HepG2 (cell line): ENCODE results near the gene CEACAM18. TPM values are rescaled to one million over a fixed set of nuclear protein-coding genes. Genes with fewer than 3 reads are reported as not detected.

Experiments used
- ATAC-seq: fragments of 200-7000 bp; cut with Tn5 transposase; 3 replicates; pipeline ENCODE4 v1.9.1; 2020; ENCODE audit warnings: mild to moderate bottlenecking, moderate library complexity
- BruUV-seq: library from RNA; stranded (reverse); fragments of 400-500 nt; replicated peaks from 2 replicates; lab custom pipeline; 2021; lab: Mats Ljungman, UMichigan
- CTCF ChIA-PET: fragments of 300-600 bp; formaldehyde crosslinking; extraction: SDS; loops from one replicate; lab custom pipeline; 2021; ENCODE audit warnings: low total read pairs, inconsistent platforms, low intra/inter-chr PET ratio; lab: Yijun Ruan, JAX
- POLR2A ChIA-PET: fragments of 350-600 bp; sonication (Branson Sonifier 250); formaldehyde crosslinking; loops from one replicate; lab custom pipeline; 2020; ENCODE audit warnings: antibody characterized with exemption, inconsistent platforms; lab: Yijun Ruan, JAX
- DNase-seq: peaks from one replicate; pipeline ENCODE4 v3.0.0-alpha.2; 2015; ENCODE audit warnings: low spot score
- FAIRE-seq: peaks from 3 replicates; lab custom pipeline; 2011; peaks lifted over from hg19 to GRCh38; lab: Jason Lieb, UNC
- H2AFZ ChIP-seq: one replicate; pipeline ENCODE4 v1.6.1; 2011; ENCODE audit warnings: low read length, inconsistent platforms
- H3K27ac ChIP-seq: fragments of 300-600 bp; 3 replicates; pipeline ENCODE4 v1.8.0; 2011; ENCODE audit warnings: mixed run types, mild to moderate bottlenecking, mixed read lengths, low read length, inconsistent platforms; ENCODE audit not compliant: insufficient read depth; ENCODE audit errors: extremely low read length
- H3K27me3 ChIP-seq, 2 experiments: fragments of 200-600 bp in 1 of 2; 2 replicates in 1 of 2; 3 replicates in 1 of 2; pipeline versions ENCODE4 v1.6.0 to v1.8.0; 2011; ENCODE audit warnings: low read length in 2 of 2, mild to moderate bottlenecking in 2 of 2, moderate library complexity in 2 of 2, inconsistent platforms in 1 of 2; ENCODE audit not compliant: insufficient read depth in 2 of 2, control insufficient read depth in 1 of 2
- H3K36me3 ChIP-seq, 2 experiments: fragments of 200-600 bp in 1 of 2; replicated peaks in 1 of 2; 2 replicates in 1 of 2; 3 replicates in 1 of 2; pipeline versions ENCODE4 v1.5.1 to v1.8.0; 2011; ENCODE audit warnings: low read length in 2 of 2, inconsistent platforms in 1 of 2; ENCODE audit not compliant: insufficient read depth in 2 of 2, control insufficient read depth in 1 of 2
- H3K4me1 ChIP-seq: 2 replicates; pipeline ENCODE4 v1.5.1; 2012; ENCODE audit warnings: low read length, inconsistent platforms; ENCODE audit not compliant: insufficient read depth
- H3K4me2 ChIP-seq: 2 replicates; pipeline ENCODE4 v1.6.0; 2011; ENCODE audit warnings: low read depth, low read length, inconsistent platforms
- H3K4me3 ChIP-seq, 3 experiments: fragments of 200-600 bp in 1 of 3; sonication (generic), shearing (Covaris generic) in 1 of 3; replicated peaks in 1 of 3; 2 replicates each; pipeline ENCODE4 v1.5.1; 2011 to 2016; ENCODE audit warnings: low read length in 3 of 3, inconsistent platforms in 2 of 3, low read depth in 2 of 3, mild to moderate bottlenecking in 2 of 3, control low read depth in 1 of 3, mixed read lengths in 1 of 3; ENCODE audit not compliant: insufficient read depth in 1 of 3
- H3K79me2 ChIP-seq: one replicate; pipeline ENCODE4 v1.6.1; 2011; ENCODE audit warnings: low read length, inconsistent platforms; ENCODE audit not compliant: insufficient read depth
- H3K9ac ChIP-seq: 2 replicates; pipeline ENCODE4 v1.6.0; 2011; ENCODE audit warnings: mild to moderate bottlenecking, low read depth, low read length, inconsistent platforms; ENCODE audit not compliant: insufficient read depth
- H3K9me3 ChIP-seq: 2 replicates; pipeline ENCODE4 v1.5.1; 2012; ENCODE audit warnings: mild to moderate bottlenecking, low read length
- H4K20me1 ChIP-seq: 2 replicates; pipeline ENCODE4 v1.6.0; 2011; ENCODE audit warnings: inconsistent platforms, mild to moderate bottlenecking, low read length, moderate library complexity; ENCODE audit not compliant: insufficient read depth
- BHLHE40 ChIP-seq: IDR thresholded peaks from 2 replicates; pipeline ENCODE4 v1.6.1; 2011; ENCODE audit warnings: low read length, improper control_type of control experiment
- HDAC1 ChIP-seq: sonication (generic); formaldehyde crosslinking; IDR thresholded peaks from 2 replicates; pipeline ENCODE4 v1.5.1; 2020; ENCODE audit warnings: mild to moderate bottlenecking, missing genetic modification reagents
- IKZF4 ChIP-seq: sonication (generic); formaldehyde crosslinking; IDR thresholded peaks from 2 replicates; pipeline ENCODE4 v1.5.1; 2020; ENCODE audit warnings: borderline replicate concordance, mild to moderate bottlenecking, low read depth, missing genetic modification reagents; ENCODE audit errors: not compliant biosample characterization
- KDM6A ChIP-seq: IDR thresholded peaks from 2 replicates; pipeline ENCODE4 v1.6.1; 2016; ENCODE audit warnings: low read depth
- KLF9 ChIP-seq: IDR thresholded peaks from 2 replicates; pipeline ENCODE4 v1.6.1; 2016; ENCODE audit warnings: low read depth
- PHF20 ChIP-seq: sonication (generic); formaldehyde crosslinking; IDR thresholded peaks from 2 replicates; pipeline ENCODE4 v1.5.0; 2020; ENCODE audit warnings: mild to moderate bottlenecking, missing genetic modification reagents
- RORA ChIP-seq: sonication (generic); formaldehyde crosslinking; IDR thresholded peaks from 2 replicates; pipeline ENCODE4 v1.5.0; 2020; ENCODE audit warnings: mild to moderate bottlenecking, missing genetic modification reagents, moderate library complexity
- SP140L ChIP-seq: sonication (generic); formaldehyde crosslinking; IDR thresholded peaks from 2 replicates; pipeline ENCODE4 v1.4.0; 2020; ENCODE audit warnings: missing genetic modification reagents, borderline replicate concordance
- STAT5B ChIP-seq: sonication (generic); formaldehyde crosslinking; IDR thresholded peaks from 2 replicates; pipeline ENCODE4 v1.4.0; 2020; ENCODE audit warnings: missing genetic modification reagents
- YEATS2 ChIP-seq: sonication (generic); formaldehyde crosslinking; IDR thresholded peaks from 2 replicates; pipeline ENCODE4 v1.4.0; 2020; ENCODE audit warnings: missing genetic modification reagents, borderline replicate concordance
- ZNF501 ChIP-seq: sonication (generic); formaldehyde crosslinking; IDR thresholded peaks from 2 replicates; pipeline ENCODE4 v1.5.1; 2020; ENCODE audit warnings: mild to moderate bottlenecking, moderate library complexity, missing genetic modification reagents
- ZNF558 ChIP-seq: sonication (generic); formaldehyde crosslinking; IDR thresholded peaks from 2 replicates; pipeline ENCODE4 v1.9.0; 2022; ENCODE audit warnings: mild to moderate bottlenecking, missing genetic modification reagents, borderline replicate concordance
- ZNF839 ChIP-seq: sonication (generic); formaldehyde crosslinking; IDR thresholded peaks from 2 replicates; pipeline ENCODE4 v1.4.0; 2020; ENCODE audit warnings: missing genetic modification reagents, mild to moderate bottlenecking, borderline replicate concordance
- ZSCAN22 ChIP-seq: sonication (generic); formaldehyde crosslinking; IDR thresholded peaks from 2 replicates; pipeline ENCODE4 v1.4.0; 2020; ENCODE audit warnings: mild to moderate bottlenecking, missing genetic modification reagents
- WGBS: methylation state at CpG from one replicate; pipeline ENCODE4 v1.1.6; 2017; ENCODE audit warnings: low lambda C conversion rate; 5-methylcytosine and 5-hydroxymethylcytosine counted together
- in situ Hi-C: cut with HindIII; loops from 2 replicates; pipeline ENCODE4 v1.10.0; 2017; ENCODE audit warnings: low pct_unique_long_range_greater_than_20kb; ENCODE audit not compliant: extremely low pct_ligation_motif_present
- intact Hi-C: fragments of 100-400 bp; cut with micrococcal nuclease; formaldehyde crosslinking; loops from one replicate; pipeline ENCODE4 v1.10.0; 2022; ENCODE audit not compliant: unreplicated experiment
- polyA plus RNA-seq, 8 experiments: library from polyadenylated mRNA; depleted of rRNA in 3 of 8; stranded (reverse) in 7 of 8; unstranded in 1 of 8; fragments of >200 nt; fragmentation: Illumina TruSeq in 4 of 8; extraction: Trizol in 4 of 8; gene quantifications; 2 replicates each; pipeline versions ENCODE4 v1.2.1 to v1.2.3, GENCODE V29; 2011 to 2016; ENCODE audit warnings: low read depth in 4 of 8, missing spikeins in 1 of 8, mixed read lengths in 1 of 8; ENCODE audit not compliant: insufficient read depth in 1 of 8
- total RNA-seq, 5 experiments: library from RNA; depleted of rRNA; stranded (reverse); fragments of >200 nt; fragmentation: Illumina TruSeq; extraction: Trizol; gene quantifications; 2 replicates each; pipeline ENCODE4 v1.2.3, GENCODE V29; 2016; ENCODE audit warnings: low read depth in 1 of 5
- TF ChIP-seq, protein P1 (sequence below): IDR thresholded peaks from 2 replicates; pipeline ENCODE4 v1.6.1; 2016
- TF ChIP-seq, protein P2 (sequence below): sonication (generic); formaldehyde crosslinking; IDR thresholded peaks from 2 replicates; pipeline ENCODE4 v1.4.0; 2020; ENCODE audit warnings: missing genetic modification reagents
- TF ChIP-seq, protein P3 (sequence below): sonication (generic); formaldehyde crosslinking; IDR thresholded peaks from 2 replicates; pipeline ENCODE4 v1.8.0; 2022; ENCODE audit warnings: mild to moderate bottlenecking, missing genetic modification reagents, moderate library complexity
- TF ChIP-seq, protein P4 (sequence below): sonication (generic); formaldehyde crosslinking; conservative IDR thresholded peaks from 2 replicates; pipeline ENCODE4 v1.4.0; 2020; ENCODE audit warnings: mild to moderate bottlenecking, missing genetic modification reagents, moderate library complexity

The CEACAM18 gene
- total and polyA plus RNA-seq, 2 of the 13 experiments (the other 11 are each of a cell fraction or from before 2014, with no cell fraction given): not detected

DNA sequence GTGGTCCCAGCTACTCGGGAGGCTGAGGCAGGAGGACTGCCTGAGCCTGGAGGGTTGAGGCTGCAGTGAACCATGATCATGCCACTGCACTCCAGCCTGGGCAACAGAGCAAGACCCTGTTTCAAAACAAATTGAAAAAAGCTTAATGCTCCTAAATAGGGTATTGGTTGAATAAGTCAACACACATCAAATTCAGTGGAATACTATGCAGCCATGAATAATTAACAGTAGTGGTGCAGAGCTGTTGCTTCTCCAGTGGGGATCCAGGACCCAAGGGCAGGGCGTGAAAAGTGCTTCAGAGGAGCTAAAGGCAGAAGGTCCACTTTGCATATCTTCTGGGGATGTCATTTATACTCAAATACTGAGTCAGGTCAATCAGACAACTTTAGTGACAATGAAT is 38.3 kb upstream of the CEACAM18 start:
- in situ Hi-C loops: no loop called here
- DNase-seq: no peak
- Histone ChIP-seq H2AFZ (no peak overlapping the region), H3K4me2 (no peak overlapping the region), H3K79me2 (no peaks in the 10 kb centered on the region), H3K9ac (no peak overlapping the region), H3K36me3 (no peaks in the 10 kb centered on the region), H3K27me3 (peaks cover 1 to 19% of the 10 kb centered on the region in 2 experiments; a peak in 3 of 5 replicates), H3K27ac (no peak overlapping the region), H4K20me1 (no peaks in the 10 kb centered on the region), H3K9me3 (no peaks in the 10 kb centered on the region), H3K4me3 (no peak overlapping the region), H3K4me1 (no peaks in the 10 kb centered on the region)
- BruUV-seq: no TSS peak
- no peak for ATAC-seq
- WGBS: 0% methylated on average over 2 of the region's 2 CpGs
- CTCF ChIA-PET: interaction anchor here (2.5 kb wide), 1 partner anchor 101 kb away, joined by 14 read pairs; no protein-coding TSS in a partner anchor
- intact Hi-C loops: no loop called here
- POLR2A ChIA-PET: no interaction called here
- TF ChIP-seq PHF20 (CRISPR knock-in tag) (no peak), ZNF501 (CRISPR knock-in tag) (no peak), BHLHE40 (no peak), ZSCAN22 (CRISPR knock-in tag) (no peak), STAT5B (CRISPR knock-in tag) (no peak), ZNF839 (CRISPR knock-in tag) (no peak), KLF9 (no peak), SP140L (CRISPR knock-in tag) (no peak), HDAC1 (CRISPR knock-in tag) (no peak), IKZF4 (CRISPR knock-in tag) (no peak), ZNF558 (CRISPR knock-in tag) (no peak), RORA (CRISPR knock-in tag) (no peak), YEATS2 (no peak), KDM6A (CRISPR knock-in tag) (no peak)
- TF ChIP-seq, protein P1, sequence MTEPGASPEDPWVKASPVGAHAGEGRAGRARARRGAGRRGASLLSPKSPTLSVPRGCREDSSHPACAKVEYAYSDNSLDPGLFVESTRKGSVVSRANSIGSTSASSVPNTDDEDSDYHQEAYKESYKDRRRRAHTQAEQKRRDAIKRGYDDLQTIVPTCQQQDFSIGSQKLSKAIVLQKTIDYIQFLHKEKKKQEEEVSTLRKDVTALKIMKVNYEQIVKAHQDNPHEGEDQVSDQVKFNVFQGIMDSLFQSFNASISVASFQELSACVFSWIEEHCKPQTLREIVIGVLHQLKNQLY (CRISPR knock-in tag): no peak
- TF ChIP-seq, protein P2, sequence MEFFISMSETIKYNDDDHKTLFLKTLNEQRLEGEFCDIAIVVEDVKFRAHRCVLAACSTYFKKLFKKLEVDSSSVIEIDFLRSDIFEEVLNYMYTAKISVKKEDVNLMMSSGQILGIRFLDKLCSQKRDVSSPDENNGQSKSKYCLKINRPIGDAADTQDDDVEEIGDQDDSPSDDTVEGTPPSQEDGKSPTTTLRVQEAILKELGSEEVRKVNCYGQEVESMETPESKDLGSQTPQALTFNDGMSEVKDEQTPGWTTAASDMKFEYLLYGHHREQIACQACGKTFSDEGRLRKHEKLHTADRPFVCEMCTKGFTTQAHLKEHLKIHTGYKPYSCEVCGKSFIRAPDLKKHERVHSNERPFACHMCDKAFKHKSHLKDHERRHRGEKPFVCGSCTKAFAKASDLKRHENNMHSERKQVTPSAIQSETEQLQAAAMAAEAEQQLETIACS: no peak
- TF ChIP-seq, protein P3, sequence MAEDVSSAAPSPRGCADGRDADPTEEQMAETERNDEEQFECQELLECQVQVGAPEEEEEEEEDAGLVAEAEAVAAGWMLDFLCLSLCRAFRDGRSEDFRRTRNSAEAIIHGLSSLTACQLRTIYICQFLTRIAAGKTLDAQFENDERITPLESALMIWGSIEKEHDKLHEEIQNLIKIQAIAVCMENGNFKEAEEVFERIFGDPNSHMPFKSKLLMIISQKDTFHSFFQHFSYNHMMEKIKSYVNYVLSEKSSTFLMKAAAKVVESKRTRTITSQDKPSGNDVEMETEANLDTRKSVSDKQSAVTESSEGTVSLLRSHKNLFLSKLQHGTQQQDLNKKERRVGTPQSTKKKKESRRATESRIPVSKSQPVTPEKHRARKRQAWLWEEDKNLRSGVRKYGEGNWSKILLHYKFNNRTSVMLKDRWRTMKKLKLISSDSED (CRISPR knock-in tag): no peak
- TF ChIP-seq, protein P4, sequence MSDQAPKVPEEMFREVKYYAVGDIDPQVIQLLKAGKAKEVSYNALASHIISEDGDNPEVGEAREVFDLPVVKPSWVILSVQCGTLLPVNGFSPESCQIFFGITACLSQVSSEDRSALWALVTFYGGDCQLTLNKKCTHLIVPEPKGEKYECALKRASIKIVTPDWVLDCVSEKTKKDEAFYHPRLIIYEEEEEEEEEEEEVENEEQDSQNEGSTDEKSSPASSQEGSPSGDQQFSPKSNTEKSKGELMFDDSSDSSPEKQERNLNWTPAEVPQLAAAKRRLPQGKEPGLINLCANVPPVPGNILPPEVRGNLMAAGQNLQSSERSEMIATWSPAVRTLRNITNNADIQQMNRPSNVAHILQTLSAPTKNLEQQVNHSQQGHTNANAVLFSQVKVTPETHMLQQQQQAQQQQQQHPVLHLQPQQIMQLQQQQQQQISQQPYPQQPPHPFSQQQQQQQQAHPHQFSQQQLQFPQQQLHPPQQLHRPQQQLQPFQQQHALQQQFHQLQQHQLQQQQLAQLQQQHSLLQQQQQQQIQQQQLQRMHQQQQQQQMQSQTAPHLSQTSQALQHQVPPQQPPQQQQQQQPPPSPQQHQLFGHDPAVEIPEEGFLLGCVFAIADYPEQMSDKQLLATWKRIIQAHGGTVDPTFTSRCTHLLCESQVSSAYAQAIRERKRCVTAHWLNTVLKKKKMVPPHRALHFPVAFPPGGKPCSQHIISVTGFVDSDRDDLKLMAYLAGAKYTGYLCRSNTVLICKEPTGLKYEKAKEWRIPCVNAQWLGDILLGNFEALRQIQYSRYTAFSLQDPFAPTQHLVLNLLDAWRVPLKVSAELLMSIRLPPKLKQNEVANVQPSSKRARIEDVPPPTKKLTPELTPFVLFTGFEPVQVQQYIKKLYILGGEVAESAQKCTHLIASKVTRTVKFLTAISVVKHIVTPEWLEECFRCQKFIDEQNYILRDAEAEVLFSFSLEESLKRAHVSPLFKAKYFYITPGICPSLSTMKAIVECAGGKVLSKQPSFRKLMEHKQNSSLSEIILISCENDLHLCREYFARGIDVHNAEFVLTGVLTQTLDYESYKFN (CRISPR knock-in tag): no peak
- FAIRE-seq: no peak
